ENCODE data around the gene TMPRSS15. TPM values are rescaled to one million over a fixed set of nuclear protein-coding genes. Genes with fewer than 3 reads are reported as not detected.

The TMPRSS15 gene
- total RNA-seq, 1 donor from 2014 or later = not detected

GRCh38 chr21:18354947-18355346 lies 48.6 kb downstream of the TMPRSS15 start:
- Mint-ChIP-seq H3K36me3 (ENCODE audit: low read depth) (no peaks in the 10 kb centered on the region), H3K4me1 (no peaks in the 10 kb centered on the region)

GRCh38 chr21:18350216-18350615 lies 53.4 kb downstream of the TMPRSS15 start:
- ChIA-PET POLR2A (no interaction called here), CTCF (no interaction called here)
- ATAC-seq (ENCODE audit: low read depth) (no peak), DNase-seq (no peak)
- Mint-ChIP-seq H3K4me1 (no peaks in the 10 kb centered on the region), H3K27me3 (no peaks in the 10 kb centered on the region), H3K4me3 (no peak overlapping the region), H3K9me3 (no peaks in the 10 kb centered on the region), H3K36me3 (ENCODE audit: low read depth) (no peaks in the 10 kb centered on the region), H3K27ac (no peak overlapping the region)
- intact Hi-C loops (cut with micrococcal nuclease) = no loop called here
- TF ChIP-seq CTCF (IDR thresholded peaks at IDR 0.05) = no peak

More at GRCh38 chr21:18354947-18355346, 48.6 kb downstream of the TMPRSS15 start:
- H3K27me3 Mint-ChIP-seq = no peaks in the 10 kb centered on the region
- DNase-seq (no peak), ATAC-seq (ENCODE audit: low read depth) (no peak)
- no peak overlapping the region for H3K27ac Mint-ChIP-seq
- no peak overlapping the region for H3K4me3 Mint-ChIP-seq
- intact Hi-C loops (cut with micrococcal nuclease) = no loop called here
- ChIA-PET CTCF (no interaction called here), POLR2A (no interaction called here)
- H3K9me3 Mint-ChIP-seq = no peaks in the 10 kb centered on the region
- TF ChIP-seq CTCF (IDR thresholded peaks at IDR 0.05) = no peak

GRCh38 chr21:18349468-18349867 lies 54.1 kb downstream of the TMPRSS15 start:
- DNase-seq (no peak), ATAC-seq (ENCODE audit: low read depth) (no peak)
- intact Hi-C loops (cut with micrococcal nuclease) = no loop called here
- H3K36me3 Mint-ChIP-seq (ENCODE audit: low read depth) = no peaks in the 10 kb centered on the region
- no peaks in the 10 kb centered on the region for H3K27me3 Mint-ChIP-seq
- ChIA-PET CTCF (no interaction called here), POLR2A (no interaction called here)
- no peak overlapping the region for H3K4me3 Mint-ChIP-seq
- no peaks in the 10 kb centered on the region for H3K9me3 Mint-ChIP-seq
- H3K27ac Mint-ChIP-seq = no peak overlapping the region
- no peaks in the 10 kb centered on the region for H3K4me1 Mint-ChIP-seq
- no peak for TF ChIP-seq CTCF (IDR thresholded peaks at IDR 0.05)

- no peak for TF ChIP-seq CTCF (IDR thresholded peaks at IDR 0.05)
- ATAC-seq (ENCODE audit: low read depth) = no peak
- H3K27ac Mint-ChIP-seq = no peak overlapping the region
- ChIA-PET CTCF (no interaction called here), POLR2A (no interaction called here)
- no peaks in the 10 kb centered on the region for H3K4me1 Mint-ChIP-seq
- no peaks in the 10 kb centered on the region for H3K36me3 Mint-ChIP-seq (ENCODE audit: low read depth)
- H3K9me3 Mint-ChIP-seq = no peaks in the 10 kb centered on the region
- H3K27me3 Mint-ChIP-seq = no peaks in the 10 kb centered on the region
- intact Hi-C loops (cut with micrococcal nuclease) = no loop called here
- DNase-seq = no peak
- H3K4me3 Mint-ChIP-seq = no peak overlapping the region
Measured at GRCh38 chr21:18340387-18340942, 63.1 kb downstream of the TMPRSS15 start.

GRCh38 chr21:18335651-18336236 lies 67.8 kb downstream of the TMPRSS15 start:
- Mint-ChIP-seq H3K36me3 (ENCODE audit: low read depth) (no peaks in the 10 kb centered on the region), H3K9me3 (no peaks in the 10 kb centered on the region), H3K4me3 (no peak overlapping the region), H3K27me3 (no peaks in the 10 kb centered on the region), H3K4me1 (no peaks in the 10 kb centered on the region), H3K27ac (no peak overlapping the region)
- ChIA-PET CTCF (no interaction called here), POLR2A (no interaction called here)
- no peak for TF ChIP-seq CTCF (IDR thresholded peaks at IDR 0.05)
- ATAC-seq (ENCODE audit: low read depth) (no peak), DNase-seq (no peak)
- intact Hi-C loops (cut with micrococcal nuclease) = no loop called here

All from activated B cell treated with CpG ODN at 0.5 μM for 24 hours (primary cell).